ENCODE measurements around the gene TNS1.

- peak; percentile 47; the same call in 1 of the 2 replicates for TF ChIP-seq POLR2AphosphoS5 (IDR thresholded peaks at IDR 0.05; ENCODE audit: borderline replicate concordance, low read depth, low read length)
- TF ChIP-seq EZH2 (IDR thresholded peaks at IDR 0.05): no peak
- no peak for TF ChIP-seq FOXP2 (optimal IDR thresholded peaks at IDR 0.05; ENCODE audit: control extremely low read depth, extremely low read length, insufficient read depth)
Measured at GRCh38 chr2:218008060-218009040, 5.6 kb upstream of the TNS1 start.

Data from SK-N-MC (cell line).